NCI-H446 (cell line): Measurements from ENCODE around the gene AP2B1.
A peak's percentile ranks its signal among the peaks of the same experiment; 100 is the strongest.
"Not testable (repeated sequence)": the region's sequence is repeated elsewhere in the genome, so short reads cannot be mapped to it uniquely, and the experiment has no call there.

Experiments used
- DNase-seq, 2 experiments: peaks; one replicate each; lab custom pipeline; 2025; lab: John Stamatoyannopoulos, UW

AP2B1 gene

GRCh38 chr17:35577830-35578196 lies 9.3 kb upstream of the AP2B1 start:
- no peak for DNase-seq

- peak; percentile 63 to 90 for DNase-seq
These were observed 8.8 kb upstream of the AP2B1 start, which contains the start of gene PEX12 for GRCh38 chr17:35578197-35578928. TSS of gene PEX12 (minus strand) at chr17:35578571. CDS start at chr17:35578021, 550 bp downstream.

DNA sequence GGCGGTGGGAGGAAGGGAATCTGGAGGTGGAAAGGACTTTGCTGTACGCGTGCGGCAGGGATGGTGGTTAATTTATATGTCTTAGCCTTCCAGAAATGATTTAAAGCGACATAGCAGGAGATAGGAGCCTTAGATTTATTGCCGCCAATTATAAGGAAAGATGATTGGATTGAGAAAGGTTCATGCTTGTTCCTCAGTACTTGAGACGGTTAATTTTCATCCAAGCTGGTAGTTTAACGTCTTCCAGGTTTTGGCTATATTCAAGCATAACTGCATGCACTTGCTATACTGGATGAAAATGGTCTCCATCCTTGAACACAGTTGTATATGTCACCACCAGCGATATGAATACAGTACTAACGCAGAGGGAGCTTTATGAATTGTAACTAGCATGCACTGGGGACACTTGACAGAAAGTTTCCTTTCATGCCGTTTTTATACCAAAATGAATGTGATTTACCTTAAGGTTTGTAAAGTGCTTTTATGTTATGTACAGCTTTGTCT lies 8.1 kb upstream of the AP2B1 start:
- DNase-seq, result no peak

- DNase-seq, result no peak
These were observed 3.1 kb upstream of the AP2B1 start for GRCh38 chr17:35584061-35584460.

DNA sequence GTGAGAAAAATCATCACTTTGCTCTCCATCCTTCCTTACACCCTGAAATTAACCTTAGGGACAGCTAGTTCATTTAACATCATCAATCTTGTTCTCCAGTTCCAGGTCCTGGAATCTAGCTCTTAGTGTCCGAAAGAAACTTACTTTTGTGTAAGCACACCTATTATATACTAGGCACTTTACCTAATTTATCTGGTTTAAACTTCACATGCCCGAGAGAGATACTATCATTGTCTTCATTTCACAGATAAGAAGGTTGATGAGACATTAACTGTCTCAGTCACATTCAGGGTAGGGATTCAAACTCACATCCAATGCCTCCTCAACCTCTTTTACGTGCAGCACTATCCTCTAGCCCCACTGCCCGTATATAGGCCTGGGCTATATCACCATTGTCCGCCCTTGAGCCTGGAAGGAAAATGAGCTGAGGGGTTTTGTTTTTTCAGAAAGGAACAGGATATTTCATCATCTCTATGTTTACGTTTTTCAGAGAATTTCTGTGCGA lies 501 bp upstream of the AP2B1 start:
- no peak for DNase-seq

GRCh38 chr17:35588196-35588920 lies 1.2 kb downstream of the AP2B1 start:
- DNase-seq, result no peak

- DNase-seq, result no peak
These were observed 8.9 kb downstream of the AP2B1 start for GRCh38 chr17:35596072-35596471.

- DNase-seq, result no peak
These were observed 9.6 kb downstream of the AP2B1 start for GRCh38 chr17:35596530-35597233.

- DNase-seq, result no peak
These were observed 10.5 kb downstream of the AP2B1 start for GRCh38 chr17:35597604-35598003.

DNA sequence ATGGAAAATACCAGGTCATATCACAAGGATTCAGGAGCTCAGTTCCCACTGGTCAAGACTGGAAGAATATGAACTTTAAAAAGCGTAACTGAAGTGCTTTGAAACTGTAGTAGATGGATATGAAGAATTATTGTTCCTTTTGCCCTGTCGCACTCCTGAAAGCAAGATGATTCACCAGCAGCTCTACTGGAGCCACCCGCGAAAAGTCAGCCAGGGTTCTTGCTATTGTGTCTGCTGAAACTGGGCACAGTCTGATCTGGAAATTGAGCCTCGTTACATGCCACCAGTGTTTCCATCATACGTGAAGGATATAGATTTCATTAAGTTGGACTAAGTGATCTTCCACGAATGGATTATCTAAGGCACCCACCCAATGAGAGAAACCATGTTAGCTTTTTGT lies 16.6 kb downstream of the AP2B1 start:
- no peak for DNase-seq

DNA sequence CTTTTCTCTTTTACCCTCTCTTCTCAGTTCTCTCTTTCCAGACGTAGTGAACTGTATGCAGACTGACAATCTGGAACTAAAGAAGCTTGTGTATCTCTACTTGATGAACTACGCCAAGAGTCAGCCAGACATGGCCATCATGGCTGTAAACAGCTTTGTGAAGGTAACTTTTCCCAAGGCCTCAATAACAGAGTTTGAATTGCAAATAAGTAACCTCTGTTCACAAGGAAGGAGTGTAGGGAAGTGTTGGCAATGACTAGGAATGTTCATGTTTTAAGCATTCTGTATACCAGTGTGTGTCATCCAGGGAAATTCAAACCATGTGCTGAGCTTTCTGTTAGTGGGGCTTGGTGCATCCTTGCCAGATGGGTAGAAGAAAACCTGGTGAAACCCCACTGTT lies 18.6 kb downstream of the AP2B1 start:
- no peak for DNase-seq

DNA sequence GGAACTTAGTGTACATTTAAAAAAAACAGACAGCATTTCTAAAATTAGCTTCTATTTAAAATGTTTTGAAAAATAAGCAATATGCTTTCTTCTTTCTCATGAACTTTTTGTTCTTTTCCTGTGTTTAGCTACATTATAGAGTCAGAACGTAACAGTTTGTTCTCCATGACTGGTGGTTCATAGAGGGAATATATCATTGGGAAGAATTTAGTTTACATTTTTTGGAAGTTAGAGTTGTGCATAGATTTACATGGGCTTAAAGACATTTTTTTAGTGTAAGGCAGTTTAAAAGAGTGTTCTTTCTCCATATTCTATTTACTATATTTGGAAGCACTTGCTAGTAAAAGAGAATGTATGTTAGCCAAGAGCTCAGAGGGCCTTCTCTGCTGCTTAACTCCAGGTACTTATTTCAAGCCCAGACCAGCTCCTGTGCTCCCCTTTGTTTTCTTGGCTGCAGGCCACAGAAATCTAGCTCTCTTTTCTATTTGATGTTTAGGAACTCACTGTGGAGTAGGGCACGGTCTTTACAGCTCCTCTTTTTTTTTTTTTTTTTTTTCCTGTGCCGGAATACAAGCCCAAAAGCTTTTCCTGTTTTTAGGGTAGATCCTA lies 20.2 kb downstream of the AP2B1 start:
- no peak for DNase-seq

DNA sequence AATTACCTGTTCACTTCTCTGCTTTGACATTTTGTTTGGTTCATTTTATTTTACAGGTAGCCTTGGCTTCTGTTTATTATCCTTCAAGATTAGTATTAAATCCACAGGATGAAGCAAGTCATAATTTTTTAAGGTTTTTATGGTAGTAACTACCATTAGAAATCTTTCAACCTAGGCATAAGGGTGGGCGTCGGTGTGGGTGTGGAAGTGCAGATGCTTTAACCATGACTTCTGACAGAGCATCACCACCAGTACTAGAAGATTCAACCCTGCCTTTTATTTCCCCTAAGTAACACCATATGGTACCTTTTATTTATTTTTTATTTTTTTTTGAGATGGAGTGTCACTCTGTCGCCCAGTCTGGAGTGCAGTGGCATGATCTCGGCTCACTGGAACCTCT lies 22.7 kb downstream of the AP2B1 start:
- no peak for DNase-seq

DNA sequence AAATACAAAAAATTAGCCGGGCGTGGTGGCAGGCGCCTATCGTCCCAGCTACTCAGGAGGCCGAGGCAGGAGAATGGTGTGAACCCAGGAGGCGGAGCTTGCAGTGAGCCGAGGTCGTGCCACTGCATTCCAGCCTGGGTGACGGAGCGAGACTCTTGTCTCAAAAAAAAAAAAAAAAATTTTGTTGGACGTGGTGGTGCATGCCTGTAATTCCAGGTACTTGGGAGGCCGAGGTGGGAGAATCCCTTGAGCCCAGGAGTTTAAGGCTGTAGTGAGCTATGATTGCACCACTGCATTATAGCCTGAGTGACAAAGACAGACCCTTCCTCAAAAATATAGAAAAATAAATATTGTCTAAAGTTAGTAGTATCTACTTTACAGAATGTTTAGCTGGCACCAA lies 23.6 kb downstream of the AP2B1 start:
- DNase-seq, result not testable (repeated sequence)

GRCh38 chr17:35612924-35613521 lies 25.9 kb downstream of the AP2B1 start:
- DNase-seq, result peak in 1 of 2 experiments; percentile 39

- DNase-seq, result no peak
These were observed 27.7 kb downstream of the AP2B1 start for GRCh38 chr17:35614810-35615209.

- DNase-seq, result no peak
These were observed 29.4 kb downstream of the AP2B1 start for GRCh38 chr17:35616536-35616935.

GRCh38 chr17:35617505-35617904 lies 30.4 kb downstream of the AP2B1 start:
- no peak for DNase-seq

- no peak for DNase-seq
These were observed 31.5 kb downstream of the AP2B1 start for GRCh38 chr17:35618628-35619027.

DNA sequence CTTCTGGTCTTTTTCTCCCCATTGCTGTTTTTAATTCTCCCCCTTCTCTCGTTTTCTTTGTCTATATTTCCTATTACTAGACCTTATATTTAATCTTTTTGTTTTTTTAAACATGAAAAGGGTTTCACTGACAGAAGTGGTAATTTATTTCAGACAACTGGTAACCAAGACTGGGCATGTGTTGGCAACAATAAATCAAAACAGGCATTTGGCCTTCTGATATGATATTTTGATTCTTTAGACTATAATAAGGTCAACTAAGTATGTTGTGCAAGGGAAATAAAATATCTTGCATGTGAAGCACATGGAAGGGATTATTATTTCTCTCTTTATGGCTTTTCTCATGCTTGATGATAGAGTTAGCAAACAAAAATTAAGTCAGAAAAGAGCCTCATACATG lies 34.6 kb downstream of the AP2B1 start:
- DNase-seq, result no peak

DNA sequence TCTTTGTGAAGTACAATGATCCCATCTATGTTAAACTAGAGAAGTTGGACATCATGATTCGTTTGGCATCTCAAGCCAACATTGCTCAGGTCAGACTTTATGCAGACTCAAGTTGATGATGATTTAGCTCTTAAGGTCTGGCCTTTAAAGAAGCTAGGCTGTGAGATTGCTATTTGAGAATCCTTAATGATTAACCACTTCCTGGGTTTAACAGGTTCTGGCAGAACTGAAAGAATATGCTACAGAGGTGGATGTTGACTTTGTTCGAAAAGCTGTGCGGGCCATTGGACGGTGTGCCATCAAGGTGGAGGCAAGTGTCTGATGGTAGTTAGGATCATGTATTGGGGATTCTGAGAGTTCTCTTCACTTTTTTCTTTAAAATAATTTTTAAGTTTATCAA lies 40.3 kb downstream of the AP2B1 start:
- no peak for DNase-seq
